GF-D8 (cell line): ENCODE data around the gene FGFR2.

ENCODE experiments used
- DNase-seq: peaks from one replicate; lab custom pipeline; 2025; lab: John Stamatoyannopoulos, UW

FGFR2 gene

DNA sequence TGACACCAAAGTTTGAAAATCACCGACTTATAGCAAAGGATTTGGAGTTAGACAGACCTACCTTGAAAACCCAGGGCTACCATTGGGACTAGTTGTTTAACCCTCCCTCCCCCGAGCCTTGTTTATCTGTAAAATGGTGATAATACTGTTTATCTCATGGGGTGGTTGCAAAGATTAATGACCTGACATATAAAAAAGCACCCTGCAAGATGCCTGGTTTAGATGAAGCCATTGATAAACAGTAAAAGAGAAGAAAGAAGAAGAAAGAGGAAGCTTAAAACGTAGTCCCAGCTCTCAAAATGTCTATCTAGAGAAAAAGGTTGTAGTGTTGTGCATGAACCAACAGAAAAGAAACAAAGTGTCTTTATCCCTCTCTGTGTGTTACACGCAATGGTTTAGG is 145.7 kb downstream of the FGFR2 start:
- DNase-seq = no peak

DNA sequence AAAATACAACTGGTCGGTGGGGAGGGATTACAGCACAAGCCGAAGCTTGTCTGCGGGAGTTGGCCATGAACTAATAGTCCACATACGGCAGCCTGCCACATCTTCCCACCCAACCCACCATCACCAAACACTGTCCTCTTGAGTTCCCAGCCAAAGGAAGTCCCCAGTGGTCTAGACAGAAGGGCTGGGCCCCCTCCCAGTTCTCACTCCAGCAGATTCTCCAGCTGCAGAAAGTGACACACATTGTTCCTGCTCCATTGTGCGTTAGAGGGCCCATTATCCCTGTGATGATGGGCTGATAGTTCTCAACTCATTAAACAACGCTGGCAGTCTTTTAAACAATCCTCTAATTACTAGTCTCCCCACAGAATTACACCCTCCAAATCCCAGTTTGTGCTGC is 148.0 kb downstream of the FGFR2 start:
- no peak for DNase-seq

DNA sequence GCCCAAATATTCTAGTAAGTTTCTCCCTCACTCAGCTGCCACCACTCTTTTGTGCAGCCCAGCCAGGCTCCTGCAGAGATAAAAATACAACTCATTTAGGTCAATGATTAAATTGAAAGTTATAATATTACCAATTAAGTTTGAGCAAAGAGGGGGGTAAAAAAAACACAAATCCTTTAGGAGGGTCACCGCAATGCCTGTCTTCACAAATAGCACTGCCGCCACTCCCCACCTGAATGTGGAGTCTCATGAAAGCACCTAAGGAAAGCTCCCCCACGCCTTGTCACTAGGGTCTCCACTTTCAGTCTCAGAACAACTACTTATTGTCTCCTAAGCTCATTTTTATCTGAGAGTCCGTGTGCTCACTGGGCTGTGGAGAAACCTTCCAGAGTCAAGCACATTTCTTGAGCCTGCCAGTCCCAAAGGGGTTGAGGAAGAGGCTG is 148.7 kb downstream of the FGFR2 start:
- DNase-seq = no peak

DNA sequence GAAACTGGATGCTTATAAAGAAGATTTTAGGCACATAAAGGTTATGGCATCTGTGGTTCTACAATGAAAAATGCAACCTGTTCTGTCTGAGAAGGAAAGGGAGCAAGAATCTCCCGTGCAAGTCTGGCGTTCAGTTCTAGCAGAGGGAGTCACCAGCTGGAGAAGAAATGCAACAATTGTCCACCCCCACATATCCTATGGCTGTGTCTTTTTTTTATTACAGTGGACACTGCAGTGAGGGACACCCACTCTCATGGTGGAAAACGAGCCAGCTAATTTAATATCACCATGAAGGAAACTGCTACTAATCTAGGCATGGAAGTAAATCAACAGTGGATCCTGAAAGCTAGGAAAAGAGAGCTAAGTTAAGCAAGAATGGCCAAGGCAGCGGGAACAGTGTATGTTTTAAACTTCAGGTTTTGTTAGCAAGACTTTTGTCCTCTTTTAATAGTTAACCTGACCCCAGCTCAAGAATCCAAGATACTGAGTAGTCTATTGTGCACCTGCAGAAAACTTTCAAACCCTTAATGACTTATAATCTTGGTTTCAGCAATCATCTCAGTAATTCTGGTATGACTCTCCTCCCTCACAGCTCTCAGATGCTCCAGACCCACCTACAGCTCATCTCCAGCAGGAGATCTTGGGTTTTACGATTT is 149.3 kb downstream of the FGFR2 start:
- no peak for DNase-seq

DNA sequence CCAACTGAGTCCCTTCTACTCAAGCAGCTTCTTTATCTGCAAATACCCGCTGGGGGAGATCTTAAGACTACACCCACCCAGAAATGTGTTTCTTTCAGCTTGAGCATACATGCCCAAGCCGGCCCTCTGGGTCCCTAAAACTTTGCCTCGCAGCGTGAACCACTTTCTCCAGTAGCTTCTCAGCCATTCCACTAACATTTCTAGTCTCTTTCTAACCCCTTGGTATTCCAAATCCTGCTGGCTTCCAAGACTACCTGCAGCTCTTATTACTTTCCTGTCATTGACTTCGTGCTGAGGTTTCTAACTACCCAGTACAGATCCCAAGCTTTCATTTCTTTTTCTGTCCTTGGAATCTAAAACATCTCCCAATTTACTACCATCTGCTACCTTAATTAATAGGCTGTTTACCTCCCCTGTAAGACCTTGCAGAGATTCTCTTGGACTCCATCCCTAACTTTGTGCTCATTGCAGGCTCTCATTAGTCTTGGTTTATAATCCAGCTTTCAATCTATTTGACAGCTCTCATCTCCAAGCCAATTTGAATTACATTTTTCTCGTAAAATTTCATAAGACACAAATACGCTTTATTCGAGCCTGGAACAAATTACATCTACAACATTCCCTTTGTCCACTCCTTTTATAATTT is 153.6 kb downstream of the FGFR2 start:
- no peak for DNase-seq

DNA sequence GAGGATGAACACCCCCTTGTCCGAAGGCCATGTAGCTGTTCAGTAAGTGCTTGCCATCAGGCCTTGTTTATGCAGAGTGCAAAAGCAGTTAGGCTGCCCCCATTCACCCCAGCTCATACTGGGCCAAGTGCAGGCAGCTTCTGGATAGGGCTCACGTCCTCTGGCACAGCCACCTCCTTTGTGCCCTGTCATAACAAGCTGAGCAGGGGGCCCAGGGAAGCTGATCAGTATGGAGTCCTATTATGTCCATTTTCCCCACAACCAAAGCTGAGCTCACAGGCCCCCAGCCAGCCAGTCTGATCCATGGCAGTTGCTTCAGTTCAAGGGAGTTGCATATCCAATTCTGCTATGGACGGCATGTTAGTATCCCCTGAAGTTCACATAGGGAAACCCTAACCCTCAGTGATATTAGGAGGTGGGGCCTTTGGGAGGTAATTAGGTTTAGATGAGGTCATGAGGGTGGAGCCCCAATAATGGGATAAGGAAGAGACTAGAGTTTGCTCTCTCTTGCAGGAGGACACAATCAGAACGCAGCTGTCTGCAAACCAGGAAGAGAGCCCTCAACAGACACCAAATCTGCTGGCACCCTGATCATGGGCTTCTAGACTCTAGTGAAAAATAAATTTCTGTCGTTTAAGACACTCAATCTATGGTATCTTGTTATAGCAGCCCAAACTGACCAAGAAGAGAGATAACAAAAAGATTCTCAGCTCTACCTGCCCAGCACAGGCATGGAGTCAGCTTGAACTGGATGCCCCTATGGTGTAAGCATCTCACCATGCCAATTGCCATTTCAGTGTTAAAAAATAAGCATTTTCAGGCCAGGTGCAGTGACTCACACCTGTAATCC is 155.9 kb downstream of the FGFR2 start:
- DNase-seq = no peak

DNA sequence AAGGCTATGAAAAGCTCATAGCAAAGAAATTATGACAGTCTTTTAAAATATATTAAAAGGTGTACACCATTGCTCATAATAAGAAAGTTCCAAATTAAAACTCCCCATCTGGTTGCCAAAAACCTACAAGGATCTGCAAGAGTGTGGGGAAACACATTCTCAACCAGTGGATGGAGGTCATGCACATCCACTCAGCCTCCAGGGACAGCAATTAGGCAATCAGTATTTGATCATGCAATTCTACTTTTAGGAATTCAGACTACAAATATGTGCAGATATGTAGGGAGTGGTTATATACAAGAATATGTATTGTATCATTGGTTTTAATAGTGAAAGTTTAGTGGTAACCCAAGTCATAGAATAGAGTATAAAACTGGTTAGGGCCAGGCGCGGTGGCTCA is 157.8 kb downstream of the FGFR2 start:
- DNase-seq = no peak

DNA sequence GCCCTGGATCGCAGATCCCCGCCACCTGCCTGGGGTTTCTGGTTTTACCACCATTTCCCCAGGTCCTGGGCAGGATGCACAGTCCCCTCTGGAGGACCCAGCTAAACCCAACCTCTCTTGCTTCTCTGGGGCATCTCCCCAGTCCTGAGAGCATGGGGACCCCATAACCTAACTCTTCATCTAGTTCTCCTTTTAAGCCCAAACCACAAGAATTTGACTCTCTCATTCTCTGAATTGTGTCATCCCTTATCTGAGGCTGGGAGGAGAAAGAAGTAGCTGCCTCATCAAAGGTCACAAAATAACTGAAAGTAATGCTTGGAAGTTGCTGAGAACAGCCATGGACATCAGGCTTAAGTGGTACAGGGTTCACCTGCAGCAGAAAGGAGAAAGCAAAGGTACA is 159.9 kb downstream of the FGFR2 start:
- no peak for DNase-seq

DNA sequence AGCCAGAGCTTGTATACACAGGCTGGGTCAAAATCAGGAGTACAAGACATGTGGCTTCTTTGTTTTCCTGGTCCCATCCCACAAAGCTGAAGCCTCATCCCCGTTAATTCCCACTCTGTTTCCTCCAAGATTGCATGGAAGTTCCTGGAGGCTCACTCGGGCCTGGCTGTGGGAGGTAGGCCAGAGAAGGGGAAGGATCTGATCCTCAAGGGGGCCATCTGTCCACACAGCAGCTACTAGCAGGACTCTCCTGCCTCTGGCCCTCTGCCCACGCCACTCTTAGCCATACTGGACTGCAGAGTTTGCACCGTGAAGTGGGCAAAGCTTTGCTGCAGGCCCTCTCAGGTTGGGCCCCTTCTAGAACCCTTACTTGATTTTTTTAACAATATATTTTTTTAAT is 160.6 kb downstream of the FGFR2 start:
- DNase-seq = no peak

DNA sequence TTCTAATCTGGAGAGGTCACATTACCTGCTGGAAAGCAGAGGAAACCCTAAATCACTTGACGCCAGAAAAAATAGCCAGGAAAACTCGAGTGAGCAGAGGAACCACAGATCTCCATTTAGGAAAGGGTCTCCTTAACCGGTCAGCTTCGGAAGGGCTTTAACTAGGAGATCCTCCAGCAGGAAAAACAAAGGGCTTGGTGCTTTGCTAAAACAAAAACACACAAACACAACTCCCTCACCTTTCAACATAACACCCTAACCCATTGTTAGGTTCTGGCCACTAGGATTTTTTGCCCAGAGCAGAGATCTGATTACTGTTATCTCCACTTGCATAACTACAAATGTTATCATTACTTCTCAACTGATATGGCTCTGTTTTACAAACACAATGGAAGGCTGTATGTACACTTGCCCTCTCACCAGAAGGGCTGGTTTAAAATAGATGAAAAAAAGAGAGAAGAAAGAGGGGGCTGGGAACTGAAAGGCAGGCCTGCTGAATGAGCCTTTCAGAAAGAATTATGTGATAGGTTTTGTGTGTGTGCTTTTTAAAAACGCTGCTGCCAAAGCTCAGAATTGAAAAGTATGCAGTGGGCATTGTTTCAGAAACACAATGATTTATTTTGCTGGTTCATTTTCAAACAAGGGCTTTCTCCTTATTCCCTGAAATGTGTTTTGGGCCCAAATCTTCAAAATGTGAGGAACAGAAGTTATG is 161.5 kb downstream of the FGFR2 start:
- no peak for DNase-seq

DNA sequence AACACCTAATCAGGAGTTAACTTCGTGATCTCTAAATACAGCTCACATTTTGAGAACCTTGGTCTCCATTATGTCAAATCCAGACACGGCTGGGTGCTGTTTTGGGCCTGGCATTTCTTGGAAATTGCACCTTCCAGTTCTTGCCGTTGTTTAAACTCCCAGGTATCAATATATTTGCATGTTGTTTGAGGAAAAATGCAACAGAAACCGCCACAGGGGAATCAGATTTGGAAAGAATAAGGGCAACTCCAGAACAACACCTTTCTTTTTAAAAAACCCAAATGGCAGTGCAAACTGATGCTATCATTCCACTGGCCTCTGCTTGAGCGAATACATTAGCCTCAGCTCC is 162.0 kb downstream of the FGFR2 start:
- DNase-seq = no peak

DNA sequence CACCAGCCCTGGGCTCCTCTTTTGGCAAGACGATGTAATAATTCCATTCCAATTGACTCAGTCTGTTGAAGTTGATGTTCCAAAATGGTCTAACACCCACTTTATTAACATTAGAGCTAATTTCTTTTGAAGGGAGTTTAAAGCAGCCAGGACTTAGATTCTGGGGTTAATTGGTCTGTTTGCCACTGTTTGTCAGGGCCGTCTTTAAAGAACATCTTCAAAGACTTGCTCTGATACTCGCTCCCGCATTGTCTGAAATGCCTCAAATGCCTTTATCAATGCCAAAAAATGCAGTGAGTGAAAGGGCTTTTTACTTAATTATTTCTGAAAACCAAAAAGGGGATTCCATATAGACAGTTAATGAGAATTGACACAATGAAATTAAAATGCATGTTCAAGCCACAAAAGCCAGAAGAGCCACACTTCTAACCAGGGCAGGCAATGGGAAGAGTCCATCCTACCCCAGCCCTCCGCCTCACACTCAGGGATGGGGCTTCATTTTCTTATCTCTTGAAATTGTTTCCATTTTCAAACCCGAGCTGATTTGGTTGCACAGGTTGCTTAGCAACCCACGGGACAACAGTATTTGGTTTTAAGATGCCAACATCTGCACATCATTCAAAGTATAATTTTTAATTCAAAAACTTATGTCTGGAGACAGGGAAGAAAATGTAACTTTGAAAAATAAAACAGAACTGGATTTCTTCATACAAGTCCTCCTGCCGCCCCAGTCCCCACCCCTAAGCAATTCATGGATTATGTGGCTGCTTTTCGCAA is 163.0 kb downstream of the FGFR2 start:
- DNase-seq = no peak

DNA sequence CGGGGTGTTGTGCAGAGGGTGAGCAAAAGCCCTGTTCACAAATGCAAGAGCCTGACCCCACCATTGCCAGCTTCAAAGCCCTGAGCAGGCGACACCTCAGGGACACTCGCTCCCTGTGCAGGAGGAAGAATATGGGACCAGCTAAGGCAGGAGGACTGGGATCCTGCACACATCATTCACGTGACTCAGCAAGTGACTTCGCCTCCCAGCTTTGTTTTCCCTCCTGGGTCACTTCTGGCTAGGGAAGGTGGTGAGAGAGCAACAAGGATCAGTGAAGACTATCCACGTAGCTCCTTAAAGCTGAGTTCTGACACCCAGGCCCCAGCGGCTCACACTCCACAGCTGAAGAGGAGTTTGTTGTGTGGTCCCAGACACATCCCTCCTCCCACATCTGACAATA is 164.3 kb downstream of the FGFR2 start:
- DNase-seq = no peak

DNA sequence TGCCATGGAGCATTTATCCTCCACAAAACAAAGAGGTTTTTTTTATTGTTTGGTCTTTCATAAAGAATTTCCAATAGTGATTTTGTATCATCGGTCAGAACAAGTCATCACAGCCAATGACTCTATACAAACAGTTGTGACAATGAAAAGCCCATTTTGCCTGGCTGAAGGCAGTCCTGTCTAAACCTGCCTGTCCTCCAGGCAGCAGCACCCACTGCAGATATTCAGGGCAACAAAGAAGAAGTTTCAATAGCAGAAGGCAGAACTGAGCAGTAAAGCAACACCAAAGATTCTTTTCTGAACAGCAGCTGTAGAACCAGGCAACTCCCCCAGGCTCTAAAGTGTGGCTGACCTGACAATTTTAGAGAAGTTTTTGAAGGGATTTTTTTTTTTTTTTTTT is 169.4 kb downstream of the FGFR2 start:
- DNase-seq = no peak
